ENCODE data around the gene STAT2. TPM values are rescaled to one million over a fixed set of nuclear protein-coding genes. Genes with fewer than 3 reads are reported as not detected.

Gene STAT2
- total and polyA plus RNA-seq, 8 donors, result 22.6 to 245 (median 92.6) TPM

GRCh38 chr12:56315249-56315621 is 44.7 kb downstream of the STAT2 start:
- TF ChIP-seq POLR2AphosphoS5 (IDR thresholded peaks at IDR 0.05) (no peak), EP300 (IDR thresholded peaks at IDR 0.05) (no peak), CTCF (IDR thresholded peaks at IDR 0.05) (no peak), POLR2A (IDR thresholded peaks at IDR 0.05) (no peak)
- H3K4me1 ChIP-seq, result peaks cover 15 to 26% (median 17%) of the 10 kb centered on the region in 4 donors
- peaks cover 23 to 65% (median 62%) of the 10 kb centered on the region in 4 donors for H3K36me3 ChIP-seq
- peak overlapping the region; percentile 68 to 96 (median 87) for H3K4me3 ChIP-seq
- no peaks in the 10 kb centered on the region for H3K27me3 ChIP-seq
- H3K9me3 ChIP-seq, result no peaks in the 10 kb centered on the region
- peak overlapping the region; percentile 92 to 97 (median 94) for H3K27ac ChIP-seq
- intact Hi-C loops (cut with DNase I; ENCODE audit: low total_unique reads), result no loop called here
- 0 to 3% (median 1%) methylated on average over 8 to 11 of the region's 11 CpGs for WGBS, 5 donors
- DNase-seq, result peak in 1 of 2 donors; percentile 63

DNA sequence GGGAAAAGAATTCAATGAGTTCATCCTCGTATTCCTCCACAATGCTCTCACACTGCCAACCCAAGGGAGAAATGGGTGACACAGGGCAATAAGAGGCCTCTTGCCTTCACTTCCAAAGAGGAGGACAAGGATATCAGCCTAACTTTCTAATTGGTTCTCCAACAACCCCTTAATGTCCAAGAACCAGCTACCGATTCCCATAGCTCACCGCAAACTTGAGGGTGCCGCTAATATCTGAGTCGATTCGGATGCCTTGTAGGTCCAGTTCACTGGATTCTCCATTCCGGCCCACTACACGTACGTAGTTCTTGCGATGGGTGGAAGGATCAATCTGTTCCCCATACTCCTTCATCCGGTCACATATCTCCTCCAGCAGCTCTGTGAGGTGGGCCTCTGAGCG is 48.9 kb downstream of the STAT2 start:
- Histone ChIP-seq H3K27ac (no peak overlapping the region), H3K27me3 (no peaks in the 10 kb centered on the region), H3K4me1 (peaks cover 9 to 16% (median 10%) of the 10 kb centered on the region in 4 donors), H3K36me3 (peaks cover 26 to 80% (median 78%) of the 10 kb centered on the region in 4 donors), H3K9me3 (no peaks in the 10 kb centered on the region), H3K4me3 (no peak overlapping the region)
- DNase-seq, result no peak
- WGBS, 5 donors, result 90 to 97% (median 95%) methylated on average over 12 of the region's 12 CpGs
- intact Hi-C loops (cut with DNase I; ENCODE audit: low total_unique reads), result no loop called here
- TF ChIP-seq POLR2A (IDR thresholded peaks at IDR 0.05) (no peak), CTCF (IDR thresholded peaks at IDR 0.05) (no peak), POLR2AphosphoS5 (IDR thresholded peaks at IDR 0.05) (no peak), EP300 (IDR thresholded peaks at IDR 0.05) (no peak)

- H3K36me3 ChIP-seq, result peaks cover 23 to 98% (median 93%) of the 10 kb centered on the region in 4 donors
- intact Hi-C loops (cut with DNase I; ENCODE audit: low total_unique reads), result no loop called here
- no peak for TF ChIP-seq POLR2A (IDR thresholded peaks at IDR 0.05)
- no peak for TF ChIP-seq POLR2AphosphoS5 (IDR thresholded peaks at IDR 0.05)
- TF ChIP-seq CTCF (IDR thresholded peaks at IDR 0.05), result no peak
- H3K27me3 ChIP-seq, result no peaks in the 10 kb centered on the region
- 87 to 91% (median 89%) methylated on average over 3 of the region's 3 CpGs for WGBS, 5 donors
- no peak for DNase-seq
- no peaks in the 10 kb centered on the region for H3K4me1 ChIP-seq
- no peaks in the 10 kb centered on the region for H3K9me3 ChIP-seq
- H3K4me3 ChIP-seq, result no peak overlapping the region
- H3K27ac ChIP-seq, result no peak overlapping the region
Observed at GRCh38 chr12:56308714-56309113, 51.2 kb downstream of the STAT2 start.

GRCh38 chr12:56307221-56307965 is 52.5 kb downstream of the STAT2 start:
- intact Hi-C loops (cut with DNase I; ENCODE audit: low total_unique reads), result no loop called here
- TF ChIP-seq POLR2AphosphoS5 (IDR thresholded peaks at IDR 0.05) (no peak), EP300 (IDR thresholded peaks at IDR 0.05) (no peak)
- H3K27me3 ChIP-seq, result no peaks in the 10 kb centered on the region
- H3K4me3 ChIP-seq, result no peak overlapping the region
- H3K27ac ChIP-seq, result no peak overlapping the region
- no peak for DNase-seq
- peaks cover 23 to 86% (median 82%) of the 10 kb centered on the region in 4 donors for H3K36me3 ChIP-seq
- H3K9me3 ChIP-seq, result no peaks in the 10 kb centered on the region
- 95 to 96% (median 96%) methylated on average over 7 of the region's 7 CpGs for WGBS, 5 donors
- peaks cover 0 to 7% (median 3%) of the 10 kb centered on the region in 4 donors for H3K4me1 ChIP-seq

Data from stomach (tissue), 9 donors.